GM18858 (cell line): ENCODE data around the gene LHFPL2.

Experiments used
- ATAC-seq: cut with Tn5 transposase; IDR thresholded peaks from one replicate; pipeline ENCODE4 v1.9.1; 2021; ENCODE audit not compliant: unreplicated experiment

Gene LHFPL2

DNA sequence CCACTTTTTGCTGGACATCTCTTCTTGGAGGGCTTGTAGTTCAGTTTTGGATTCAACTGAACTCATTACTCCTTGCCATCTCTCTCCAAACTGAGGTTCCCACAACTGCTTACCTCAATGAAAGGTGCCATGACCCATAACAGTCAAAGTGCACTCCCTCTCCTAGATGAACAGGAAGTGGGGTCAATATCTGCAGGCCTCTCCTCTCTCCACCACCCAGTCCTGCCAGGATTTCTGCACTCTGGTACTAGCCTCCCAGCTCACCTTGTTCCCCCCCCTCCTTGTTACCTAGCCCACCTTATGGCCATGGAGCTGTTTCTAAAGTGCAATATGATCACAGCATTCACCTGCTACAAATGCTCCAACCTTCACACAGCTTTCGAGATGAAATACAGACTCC lies 5.9 kb downstream of the LHFPL2 start:
- no peak for ATAC-seq

DNA sequence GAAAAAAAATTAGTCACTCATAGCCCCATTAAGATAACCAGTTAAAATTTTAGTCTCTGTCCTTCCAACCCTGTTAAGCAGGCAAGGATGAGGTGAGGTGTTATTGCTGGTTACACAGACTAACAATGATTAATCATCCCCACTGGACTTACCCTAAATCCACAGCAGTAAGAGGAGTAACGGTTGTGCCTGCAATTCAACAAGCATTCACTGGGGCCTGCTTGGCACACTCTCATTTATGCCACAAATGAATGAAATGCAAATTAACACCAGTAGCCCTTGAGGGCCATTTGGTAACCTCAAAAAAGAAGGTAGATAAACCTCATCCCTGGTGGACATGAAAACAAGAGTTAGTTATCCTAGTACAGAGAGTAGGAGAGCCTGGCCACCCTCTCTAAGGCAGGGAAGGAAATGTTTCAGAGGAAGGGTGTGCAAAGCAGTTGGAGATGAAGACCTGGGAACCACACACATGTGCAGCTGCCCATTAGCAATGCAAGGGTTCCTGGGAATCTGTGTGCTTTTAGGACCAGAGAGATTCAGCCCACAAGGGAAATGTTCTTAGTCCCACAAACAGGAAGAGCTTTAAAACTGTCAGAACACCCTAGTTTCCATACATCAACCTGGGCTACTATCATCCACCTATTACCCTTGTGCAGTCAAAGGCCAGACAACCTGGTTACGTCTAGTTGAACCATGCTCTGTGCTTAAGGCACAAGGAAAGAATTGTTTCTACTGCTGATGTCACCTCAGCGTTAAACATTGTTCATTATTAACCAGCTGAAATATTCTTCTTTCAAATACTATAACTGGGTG lies 7.7 kb downstream of the LHFPL2 start:
- ATAC-seq, result no peak

DNA sequence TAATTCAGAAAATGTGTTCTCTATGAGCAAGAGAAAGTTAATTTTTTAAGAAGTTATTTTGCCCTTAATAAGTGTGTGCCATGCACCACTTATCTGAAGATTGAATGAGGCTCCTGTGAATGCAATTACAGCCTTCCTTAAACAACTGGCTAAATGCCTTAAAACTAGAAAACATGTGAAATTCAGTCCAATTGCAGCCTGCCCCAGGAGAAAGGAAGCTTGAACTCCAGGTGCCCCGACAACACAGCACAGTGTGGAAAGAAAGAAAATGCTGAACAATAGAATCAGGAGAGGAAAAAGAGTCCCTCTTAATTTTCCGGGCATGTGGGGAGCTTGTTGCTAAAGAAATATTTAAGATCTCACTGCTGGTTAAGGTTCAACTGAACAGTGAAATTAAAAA lies 8.8 kb downstream of the LHFPL2 start:
- no peak for ATAC-seq

DNA sequence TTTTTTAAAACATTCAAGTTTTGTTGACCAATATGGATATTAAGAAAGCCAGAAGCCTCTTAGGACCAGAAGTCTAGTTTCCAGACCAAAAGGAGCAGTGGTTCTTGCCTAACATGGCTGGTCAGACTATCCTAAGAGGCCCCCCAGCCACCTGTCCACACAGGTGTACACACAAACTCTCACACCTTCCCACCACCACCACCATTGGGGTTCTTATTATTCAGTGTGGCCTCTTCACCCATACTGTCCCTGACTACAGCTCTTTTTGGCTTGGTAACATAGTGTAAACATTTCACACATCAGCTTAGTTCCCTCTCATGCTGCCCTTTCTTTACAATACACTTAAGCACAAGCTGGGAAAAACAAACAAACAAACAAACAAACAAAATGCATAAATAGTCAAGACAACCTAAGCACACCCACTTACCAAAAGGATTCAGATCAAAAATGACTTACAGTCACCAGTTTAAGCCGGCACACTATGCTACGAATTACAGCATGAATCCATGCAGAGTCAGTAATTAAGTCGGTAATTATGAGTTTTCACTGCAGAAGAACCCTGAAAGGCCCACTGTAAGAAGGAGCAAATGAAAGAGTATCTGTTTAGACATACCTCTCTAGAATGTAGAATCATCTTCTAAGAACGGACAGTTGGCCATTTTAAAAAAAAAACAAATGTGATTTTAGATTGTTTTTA lies 9.5 kb downstream of the LHFPL2 start:
- ATAC-seq, result no peak

DNA sequence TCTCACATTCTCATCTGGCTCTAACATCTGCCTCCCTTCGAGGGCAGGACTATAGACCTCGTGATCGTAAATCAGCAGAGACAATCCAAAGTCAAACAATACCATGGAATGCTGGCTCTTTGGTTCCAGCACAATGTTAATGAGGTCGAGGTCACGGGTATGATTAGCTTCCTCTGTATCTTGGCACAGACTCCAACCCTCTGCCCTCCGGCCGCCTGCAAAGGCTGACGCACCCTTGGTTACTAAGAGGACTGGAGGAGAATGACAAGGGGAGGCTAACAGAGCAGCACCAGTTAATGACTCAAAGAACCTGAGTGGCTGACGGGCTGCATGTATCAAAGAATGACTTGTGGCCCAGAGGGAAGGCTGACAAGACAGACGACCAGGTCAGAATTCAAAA lies 10.1 kb downstream of the LHFPL2 start:
- ATAC-seq, result no peak

DNA sequence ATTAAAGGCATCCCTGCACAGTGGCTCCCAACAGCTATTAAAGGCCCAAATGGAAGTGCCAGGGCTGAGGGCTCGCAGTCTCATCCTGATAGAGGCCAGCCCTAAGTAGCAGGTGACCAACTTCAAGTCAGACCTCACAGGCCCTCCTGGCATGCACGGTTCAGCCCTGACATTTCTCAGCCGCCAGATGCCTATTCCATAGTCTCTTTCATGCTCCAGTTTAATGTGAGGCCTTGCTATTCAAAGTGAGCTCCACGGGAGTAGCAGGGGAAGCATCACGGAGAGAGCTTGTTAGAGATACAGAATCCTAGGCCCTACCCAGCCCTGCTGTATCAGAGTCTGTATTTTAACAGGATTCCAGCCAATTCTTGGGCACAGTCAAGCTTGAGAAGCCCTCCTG lies 11.1 kb downstream of the LHFPL2 start:
- ATAC-seq, result no peak

DNA sequence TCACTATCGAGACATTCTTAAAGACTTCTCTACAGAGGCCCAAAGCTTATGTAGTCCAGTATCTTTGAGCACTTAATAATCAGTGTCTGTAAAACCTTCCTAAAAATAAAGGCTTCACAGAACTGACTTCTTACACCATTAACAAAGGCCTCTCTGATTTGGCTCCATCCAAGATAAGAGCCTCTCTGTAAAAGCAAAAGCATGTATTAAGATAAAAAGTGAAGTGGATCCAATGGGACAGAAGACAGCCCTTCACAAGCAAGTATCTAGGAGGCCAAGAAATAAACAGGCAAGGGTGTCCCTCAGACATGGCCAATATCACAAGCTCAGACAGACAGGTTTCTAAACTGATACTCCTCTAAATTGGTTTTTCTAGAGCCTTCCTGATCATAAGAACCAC lies 11.9 kb downstream of the LHFPL2 start:
- ATAC-seq, result no peak

DNA sequence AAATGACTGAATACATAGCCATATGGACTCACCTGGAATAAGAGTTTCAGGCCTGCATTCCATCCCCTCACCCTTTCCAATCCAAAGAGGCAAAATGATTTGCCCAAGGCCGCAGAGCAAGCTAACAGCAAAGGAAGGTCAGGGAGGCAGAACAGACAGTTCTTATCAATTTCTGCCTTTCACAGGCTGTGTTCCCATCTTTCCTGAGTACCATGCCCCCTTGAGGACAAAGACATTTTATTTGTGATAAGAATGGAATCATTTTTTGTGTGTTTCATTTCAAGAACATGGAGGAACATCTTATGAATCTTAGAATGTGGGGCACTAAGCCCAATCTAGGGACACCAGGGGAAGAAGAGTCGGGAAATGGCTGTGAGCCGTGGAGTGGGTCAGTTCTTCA lies 13.9 kb downstream of the LHFPL2 start:
- no peak for ATAC-seq

DNA sequence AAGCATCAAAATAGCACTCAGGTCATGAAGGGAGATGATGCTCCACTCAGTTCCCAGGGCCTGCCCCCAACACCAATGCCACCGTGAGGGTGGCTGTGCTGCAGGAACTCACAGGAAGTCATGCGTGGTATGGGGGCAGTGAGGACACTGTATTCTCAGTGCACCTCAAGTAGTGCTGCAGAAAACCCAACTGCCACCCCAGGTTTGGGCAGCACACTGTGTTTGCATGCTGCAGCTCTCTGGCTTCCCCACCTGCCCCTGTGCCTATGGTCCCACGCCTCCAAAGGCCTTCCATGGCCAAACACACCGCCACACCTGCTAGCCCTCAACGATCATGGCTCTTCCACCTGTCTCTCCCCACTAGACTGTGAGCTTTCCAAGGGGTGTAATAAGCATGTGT lies 14.3 kb downstream of the LHFPL2 start:
- ATAC-seq, result no peak

DNA sequence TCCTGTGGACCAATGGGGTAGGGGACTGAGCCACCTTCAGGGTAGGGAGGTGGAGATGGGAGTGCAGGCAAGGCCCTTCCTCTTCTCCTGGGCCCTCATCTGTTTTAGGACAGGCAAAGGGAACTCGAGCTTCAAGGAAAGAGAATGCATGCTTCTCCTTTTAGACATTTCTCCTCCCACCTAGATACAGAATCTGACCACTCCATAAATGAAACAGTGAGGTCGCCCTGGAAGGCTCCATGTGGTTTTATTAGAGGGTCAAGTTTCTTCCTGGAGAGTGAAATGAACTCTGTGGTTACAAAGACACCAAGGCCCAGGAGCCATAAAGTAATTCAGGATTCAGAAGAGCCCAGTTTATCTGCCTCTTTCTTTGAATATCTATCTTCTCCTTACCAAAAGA lies 14.9 kb downstream of the LHFPL2 start:
- ATAC-seq, result no peak

DNA sequence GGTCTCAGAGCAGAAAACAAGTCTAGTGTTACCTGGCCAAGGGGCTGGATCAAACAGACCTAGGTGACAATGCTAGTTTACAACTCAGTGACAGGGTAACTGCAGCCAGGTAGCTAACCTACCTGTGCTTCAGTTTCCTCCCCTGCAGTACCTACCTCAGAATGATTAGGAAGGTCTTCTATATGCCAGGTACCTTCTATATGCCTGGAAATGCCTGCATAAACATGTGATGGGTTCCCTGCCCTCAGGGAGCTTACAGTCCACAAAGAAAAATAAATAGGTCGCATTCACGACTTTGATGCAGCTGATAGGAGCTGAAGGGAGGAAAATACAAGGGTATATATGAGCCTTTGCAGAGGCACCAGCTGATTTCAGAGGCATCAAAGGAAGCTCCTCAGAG lies 16.1 kb downstream of the LHFPL2 start:
- ATAC-seq, result no peak

DNA sequence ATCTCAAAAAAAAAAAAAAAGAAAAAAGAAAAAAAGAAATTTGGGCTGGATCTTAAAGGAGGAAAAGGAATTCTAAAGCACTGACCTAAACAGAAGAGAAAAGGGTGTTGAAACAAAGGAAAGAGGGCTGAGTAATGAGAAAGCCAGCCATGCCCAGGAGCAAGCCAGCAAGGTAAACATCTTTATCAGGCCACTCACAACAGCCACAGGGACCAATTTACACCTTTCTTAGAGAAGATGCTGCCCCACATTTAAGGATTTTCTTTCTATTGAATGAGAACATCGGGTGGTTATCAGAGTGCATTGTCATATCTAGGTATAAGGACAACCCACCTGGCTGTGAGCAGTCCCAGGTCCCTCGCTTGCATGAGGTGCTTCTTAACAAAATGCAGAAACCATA lies 16.6 kb downstream of the LHFPL2 start:
- no peak for ATAC-seq

DNA sequence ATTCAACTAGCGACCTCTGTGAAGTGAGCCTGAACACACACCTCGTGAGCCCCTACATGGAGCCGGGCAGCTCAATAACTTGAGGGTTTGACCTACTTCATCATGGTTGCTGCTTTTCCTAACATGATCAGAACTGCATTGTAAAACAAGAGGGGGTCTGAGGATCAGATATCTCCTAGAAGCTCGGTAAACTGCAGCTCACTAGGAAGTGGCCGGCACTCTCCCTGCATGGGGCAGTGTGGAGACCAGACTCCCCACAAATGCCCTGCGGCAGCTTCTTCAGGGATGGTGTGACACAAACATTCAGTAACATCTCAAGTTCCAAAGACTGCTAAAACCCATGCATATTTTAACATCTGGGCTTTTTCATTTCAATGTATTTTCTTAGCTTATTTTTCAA lies 18.5 kb downstream of the LHFPL2 start:
- no peak for ATAC-seq

DNA sequence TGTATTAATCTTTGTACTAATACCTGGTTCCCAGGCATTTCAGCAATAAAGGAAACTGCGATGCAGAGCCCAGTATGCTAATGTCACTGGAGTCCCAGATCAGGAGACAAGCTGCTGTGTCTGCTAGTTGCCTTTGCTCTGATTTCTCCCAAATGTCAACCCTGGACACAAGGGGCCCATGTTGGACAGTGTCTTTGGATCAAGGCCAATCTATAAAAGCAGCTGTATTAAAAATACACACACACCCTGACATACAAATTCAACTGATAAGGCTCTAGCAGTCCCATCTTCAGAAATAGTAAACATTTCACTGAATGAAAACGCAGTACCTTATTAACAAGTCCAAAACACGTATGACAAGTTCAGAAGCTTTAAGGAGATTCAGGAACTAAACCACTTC lies 18.9 kb downstream of the LHFPL2 start:
- no peak for ATAC-seq

DNA sequence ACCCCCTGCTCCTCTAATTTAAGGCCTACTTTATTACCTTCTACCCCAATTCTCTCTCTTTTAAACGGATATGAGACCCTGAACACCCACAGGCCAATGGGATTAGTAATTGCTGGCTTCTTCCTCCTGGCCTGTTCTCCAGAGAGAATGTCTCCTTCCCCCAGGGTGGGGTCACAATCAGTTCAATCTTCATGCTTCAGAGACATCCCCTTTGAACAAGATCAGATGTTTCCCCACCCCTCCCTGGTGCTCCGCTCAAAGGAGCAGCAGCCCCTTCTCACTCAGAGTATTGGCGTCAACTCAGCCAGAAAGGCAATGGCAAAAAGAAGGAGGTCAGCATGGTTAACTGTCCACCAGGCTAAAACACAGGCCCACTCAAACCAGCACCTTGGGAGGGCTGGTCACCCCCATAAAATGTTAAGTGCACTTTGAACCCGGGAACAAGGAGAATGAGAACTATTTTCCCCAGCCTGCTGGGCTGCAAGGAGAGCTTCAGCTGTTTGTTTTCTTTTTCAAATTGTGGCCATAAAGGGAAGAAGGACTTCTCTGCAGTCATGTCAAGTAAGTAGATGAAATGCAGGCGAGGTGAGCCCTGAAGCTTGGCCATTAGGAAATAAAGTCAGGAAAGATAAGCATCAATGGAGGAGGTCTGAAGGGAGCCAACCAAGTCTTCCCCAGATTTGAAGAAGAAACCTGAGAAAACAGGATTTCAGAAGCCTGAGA lies 20.1 kb downstream of the LHFPL2 start:
- ATAC-seq, result no peak

DNA sequence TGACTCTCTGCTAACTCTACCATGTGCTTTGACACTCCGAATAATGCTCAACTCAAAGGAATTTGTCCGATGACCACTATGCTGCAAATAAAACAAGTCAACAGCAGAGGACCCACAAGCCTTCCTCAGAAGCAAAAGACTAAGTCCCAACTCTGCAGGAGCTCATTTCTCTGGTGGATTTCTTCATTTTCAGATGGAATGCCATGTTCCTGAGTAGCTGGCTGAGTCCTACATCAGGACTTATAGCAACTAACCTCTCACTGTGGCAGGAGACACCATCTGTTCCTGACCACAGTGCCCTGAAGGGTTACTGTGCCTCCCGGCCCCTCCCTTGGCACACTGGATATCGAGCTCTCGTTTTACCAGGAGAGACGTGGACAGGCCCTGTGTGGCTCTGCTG lies 20.8 kb downstream of the LHFPL2 start:
- no peak for ATAC-seq

DNA sequence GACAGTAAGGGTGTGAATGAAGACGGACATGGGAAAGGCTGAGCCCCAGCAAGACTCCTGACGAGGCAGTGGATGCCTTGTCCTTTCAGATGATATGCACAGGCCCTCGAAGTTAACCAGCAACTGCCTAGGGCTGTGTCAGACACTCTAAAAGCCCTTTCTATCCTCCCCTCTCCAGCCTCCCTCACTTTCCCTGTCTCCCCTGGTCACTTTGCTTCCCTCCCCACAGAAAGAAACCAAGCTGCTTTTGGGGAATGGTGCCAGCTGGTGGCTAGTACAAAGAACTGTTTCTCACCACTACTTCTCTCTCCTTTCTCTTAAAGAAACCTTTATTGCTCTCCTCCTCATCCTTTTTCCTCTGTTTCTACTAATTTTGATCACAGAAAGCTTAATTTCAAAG lies 21.4 kb downstream of the LHFPL2 start:
- no peak for ATAC-seq

DNA sequence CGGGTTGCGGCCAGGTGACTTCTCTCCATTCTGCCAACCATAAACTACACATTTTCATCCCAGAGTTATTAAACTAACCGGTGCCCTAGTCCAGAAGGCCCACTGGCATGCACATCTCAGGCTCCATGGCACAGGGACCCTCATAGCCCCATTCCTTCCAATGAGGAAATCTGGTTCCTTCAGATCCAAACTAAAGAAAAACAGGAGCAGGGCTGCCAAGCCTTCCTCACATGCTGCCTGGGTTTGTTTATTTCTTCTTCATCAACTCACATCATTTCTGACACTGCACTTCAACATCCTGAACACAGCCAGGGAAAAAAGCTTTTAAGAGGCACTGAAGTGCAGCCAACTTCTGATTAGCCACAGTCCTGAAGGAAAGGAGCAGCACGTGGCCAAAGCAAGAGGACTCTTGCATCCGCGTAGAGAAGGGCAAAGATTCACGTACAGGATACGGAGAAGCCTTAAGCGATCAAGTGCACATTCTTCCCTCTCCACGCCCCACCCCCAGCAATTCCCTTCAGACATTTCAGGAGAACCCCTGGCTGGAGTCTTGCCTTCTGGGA lies 22.5 kb downstream of the LHFPL2 start:
- ATAC-seq, result no peak

DNA sequence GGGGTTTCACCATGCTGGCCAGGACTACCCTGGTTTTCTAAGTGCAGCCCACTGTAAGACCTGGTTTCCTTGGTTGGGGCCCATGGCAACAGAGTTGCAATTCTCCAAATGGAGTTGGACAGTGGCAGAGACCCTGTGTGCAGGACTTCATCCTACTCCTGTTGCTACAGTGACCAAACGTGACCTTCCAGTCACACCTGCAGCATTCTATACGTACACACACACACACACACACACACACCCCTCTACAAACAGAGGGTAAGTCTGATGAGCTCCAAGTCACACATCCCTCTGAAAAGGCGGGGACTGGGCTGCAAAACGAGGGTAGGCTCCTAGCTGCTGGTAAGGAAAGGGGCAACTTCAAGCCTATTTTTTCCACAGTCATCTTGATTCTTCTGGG lies 23.6 kb downstream of the LHFPL2 start:
- no peak for ATAC-seq

DNA sequence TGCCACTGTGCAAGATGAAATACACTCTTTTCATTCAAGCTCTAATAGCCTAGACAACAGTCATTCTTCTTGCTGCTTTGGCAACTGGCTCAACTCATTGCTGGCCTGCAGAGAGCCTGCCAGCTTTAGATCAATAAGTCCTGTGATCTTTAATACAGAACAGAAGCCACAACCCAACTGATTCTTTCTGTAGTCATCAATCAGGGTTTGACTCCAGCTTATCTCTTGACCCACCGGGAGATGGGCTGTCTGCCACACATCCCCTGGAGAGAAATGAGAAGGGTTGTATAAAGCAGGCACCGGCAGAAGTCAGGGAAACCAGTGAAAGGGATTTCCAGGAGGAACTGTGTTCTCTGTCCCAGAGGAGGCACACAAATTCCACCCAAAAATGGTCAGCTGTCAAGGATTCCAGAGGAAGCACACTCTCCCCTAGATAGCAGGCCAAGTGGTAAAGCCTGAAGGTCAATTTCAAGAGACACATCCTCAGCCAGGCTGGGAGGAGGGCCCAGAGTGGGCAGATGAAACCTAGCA lies 24.5 kb downstream of the LHFPL2 start:
- no peak for ATAC-seq

DNA sequence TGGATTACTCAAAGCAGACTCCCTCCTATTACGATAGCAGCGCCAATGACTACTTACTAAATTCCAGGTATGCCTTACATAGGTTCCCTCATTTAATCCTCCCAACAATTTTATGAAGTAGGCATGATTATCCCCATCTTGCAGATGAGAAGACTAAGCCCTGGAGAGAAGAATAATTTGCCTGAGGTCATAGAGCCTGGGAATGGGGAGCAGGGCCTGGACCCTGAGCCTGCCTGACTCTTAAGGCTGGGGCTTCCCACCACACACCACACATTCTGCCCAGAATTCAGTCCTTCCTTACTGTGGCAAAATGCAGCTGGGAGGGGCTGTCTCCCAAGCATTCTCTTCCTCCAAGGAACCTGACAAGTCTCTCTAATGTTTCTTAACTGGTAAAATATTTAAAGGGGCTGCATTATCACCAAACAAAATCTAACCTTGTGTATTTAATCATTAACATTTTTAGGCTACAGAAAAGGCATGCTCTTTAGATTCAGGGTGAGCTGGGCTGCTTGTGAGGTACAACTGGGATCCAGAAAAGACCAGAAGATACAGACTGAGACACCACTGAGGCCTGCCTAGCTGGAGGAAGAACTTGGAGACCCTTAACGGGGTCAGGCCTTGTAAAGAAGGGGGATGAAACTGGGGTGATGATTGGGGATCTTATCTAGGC lies 26.1 kb downstream of the LHFPL2 start:
- ATAC-seq, result no peak
